Stimulated activated CD4-positive, alpha-beta T cell treated with anti-CD3 and anti-CD28 coated beads, Interleukin-4, amount 100 ng/mL, for 1 hour (primary cell): ENCODE data around the gene ST3GAL5.
"Not testable (repeated sequence)": the region's sequence is repeated elsewhere in the genome, so short reads cannot be mapped to it uniquely, and the experiment has no call there.

ENCODE experiments used
- DNase-seq: peaks from one replicate; pipeline ENCODE4 v3.0.0-alpha.2; 2020

ST3GAL5 gene

GRCh38 chr2:85893428-85894258 is 4.9 kb upstream of the ST3GAL5 start:
- DNase-seq, result no peak

DNA sequence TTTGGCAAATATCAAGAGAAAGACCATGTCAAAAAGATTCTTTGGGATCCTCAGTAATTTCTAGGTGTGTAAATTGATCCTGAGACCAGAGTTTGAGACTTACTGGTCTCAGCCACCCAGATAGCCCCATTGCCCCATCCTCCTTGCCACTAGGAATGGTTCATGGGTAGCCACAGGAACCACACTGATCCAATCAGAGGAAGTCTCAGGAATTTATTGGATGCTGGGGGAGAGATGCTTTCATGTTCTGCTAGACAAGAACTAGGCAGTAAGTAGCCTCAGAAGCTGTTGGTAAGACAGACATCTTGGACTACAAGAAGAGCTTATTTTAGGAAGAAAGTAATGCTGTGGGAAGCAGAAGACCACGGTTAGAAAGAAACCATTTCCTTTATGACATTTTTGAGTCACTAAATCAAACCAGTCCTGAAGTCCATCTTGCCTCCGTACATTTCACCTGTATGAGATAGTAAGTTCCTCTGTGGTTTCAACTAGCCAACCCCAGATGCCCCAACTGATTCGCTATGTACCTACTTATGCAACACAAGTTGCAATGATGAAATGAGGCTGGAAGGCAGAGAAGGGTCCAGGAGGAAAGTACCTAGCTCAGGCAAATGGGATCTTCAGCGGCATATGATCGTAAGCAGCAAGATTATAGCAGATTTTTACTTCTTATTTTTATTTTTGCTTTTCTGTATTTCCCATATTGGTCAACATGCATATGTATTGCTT is 3.6 kb upstream of the ST3GAL5 start:
- DNase-seq, result no peak

DNA sequence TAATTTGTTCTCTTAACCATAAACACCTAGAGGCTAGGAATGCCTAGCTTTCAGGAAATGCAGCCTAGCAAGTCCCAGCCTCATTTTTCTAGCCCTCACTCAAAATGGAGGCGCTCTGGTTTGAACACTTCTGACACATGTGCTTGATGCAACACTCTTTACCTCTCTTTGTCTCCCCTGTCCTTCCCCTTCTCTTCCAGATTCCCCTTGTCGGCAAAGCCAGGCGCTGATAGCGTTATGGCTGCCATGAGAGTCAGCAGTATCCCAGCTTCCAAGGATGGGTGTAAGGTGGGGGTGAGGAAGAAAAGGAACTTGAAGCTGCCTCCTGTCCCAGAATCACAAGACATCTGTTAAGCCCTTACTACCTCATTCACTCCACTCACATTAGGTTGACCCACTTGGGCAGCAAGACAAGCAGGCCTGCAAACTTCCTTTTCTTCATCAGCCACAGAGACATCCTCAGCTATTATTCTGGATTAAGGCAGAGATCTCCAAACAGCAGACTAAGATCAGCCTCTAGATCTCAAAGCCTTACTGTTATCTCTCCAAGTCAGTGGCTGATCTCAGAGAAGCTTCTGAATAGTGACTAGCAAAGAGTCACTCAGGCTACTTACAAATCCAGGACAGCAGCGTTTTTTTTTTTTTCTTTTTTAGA is 1.9 kb upstream of the ST3GAL5 start:
- DNase-seq, result no peak

DNA sequence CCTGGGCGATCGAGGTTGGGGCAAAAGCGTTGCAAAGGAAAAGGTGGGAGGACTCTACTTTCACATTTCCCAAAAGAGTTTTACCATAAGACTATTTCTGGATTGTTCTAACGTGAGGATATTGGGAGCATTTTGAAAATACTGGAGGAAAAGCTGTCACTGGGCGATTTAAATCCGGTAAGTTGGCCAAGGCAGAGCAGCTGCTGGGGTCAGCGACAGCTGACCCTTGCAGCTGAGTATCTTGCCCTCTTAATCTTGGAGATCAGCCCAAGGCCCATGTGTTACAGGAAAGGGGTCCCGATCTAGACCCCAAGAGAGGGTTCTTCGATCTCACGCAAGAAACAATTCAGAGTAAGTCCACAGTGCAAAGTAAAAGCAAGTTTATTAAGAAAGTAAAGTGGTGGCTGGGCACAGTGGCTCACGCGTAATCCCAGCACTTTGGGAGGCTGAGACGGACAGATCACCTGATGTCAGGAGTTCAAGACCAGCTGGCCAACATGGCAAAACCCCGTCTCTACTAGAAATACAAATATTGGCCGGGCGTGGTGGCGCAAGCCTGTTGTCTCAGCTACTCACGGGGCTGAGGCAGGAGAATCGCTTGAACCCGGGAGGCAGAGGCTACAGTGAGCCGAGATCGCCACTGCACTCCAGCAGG is 964 bp upstream of the ST3GAL5 start:
- no peak for DNase-seq

GRCh38 chr2:85888020-85888683 is 638 bp downstream of the ST3GAL5 start:
- DNase-seq, result peak; percentile 34

DNA sequence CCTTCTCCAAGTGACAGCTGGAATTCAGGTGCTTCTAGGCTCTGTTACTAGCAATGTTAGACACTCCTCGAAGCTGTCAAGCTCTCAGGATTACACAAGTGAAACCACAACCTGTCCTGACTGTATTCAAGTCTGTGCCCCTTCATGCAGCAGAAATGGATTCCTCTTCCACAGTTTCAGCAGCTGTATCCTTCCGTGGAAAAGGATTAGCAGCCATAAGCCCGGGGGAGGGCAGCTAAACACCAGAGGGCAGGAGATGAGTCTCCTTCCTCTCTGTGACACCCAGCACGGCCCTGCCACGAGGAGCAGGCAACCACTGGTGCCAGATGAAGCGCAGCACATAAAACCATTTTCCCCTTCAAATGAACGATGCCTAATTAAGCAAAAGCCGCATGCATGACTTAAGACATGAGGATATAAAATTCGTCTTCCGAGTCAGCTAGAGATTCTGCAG is 1.2 kb downstream of the ST3GAL5 start:
- peak; percentile 46 for DNase-seq

- DNase-seq, result peak; percentile 68
Measured at GRCh38 chr2:85886590-85886989, 2.2 kb downstream of the ST3GAL5 start.

- no peak for DNase-seq
Measured at GRCh38 chr2:85886141-85886540, 2.6 kb downstream of the ST3GAL5 start.

DNA sequence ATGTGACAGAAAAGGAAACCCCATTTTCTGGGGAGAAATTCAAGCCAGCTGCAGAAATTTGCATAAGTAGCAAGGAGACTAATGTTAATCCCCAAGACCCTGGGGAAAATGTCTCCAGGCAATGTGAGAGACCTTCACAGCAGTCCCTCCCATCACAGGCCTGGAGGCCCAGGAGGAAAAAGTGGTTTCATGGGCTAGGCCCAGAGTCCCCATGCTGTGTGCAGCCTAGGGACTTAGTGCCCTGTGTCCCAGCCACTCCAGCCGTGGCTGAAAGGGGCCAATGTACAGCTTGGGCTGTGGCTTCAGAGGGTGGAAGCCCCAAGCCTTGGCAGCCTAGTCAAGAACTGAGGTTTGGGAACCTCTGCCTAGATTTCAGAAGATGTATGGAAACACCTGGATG is 7.0 kb downstream of the ST3GAL5 start:
- DNase-seq, result not testable (repeated sequence)

GRCh38 chr2:85880716-85881328 is 8.0 kb downstream of the ST3GAL5 start:
- DNase-seq, result not testable (repeated sequence)

DNA sequence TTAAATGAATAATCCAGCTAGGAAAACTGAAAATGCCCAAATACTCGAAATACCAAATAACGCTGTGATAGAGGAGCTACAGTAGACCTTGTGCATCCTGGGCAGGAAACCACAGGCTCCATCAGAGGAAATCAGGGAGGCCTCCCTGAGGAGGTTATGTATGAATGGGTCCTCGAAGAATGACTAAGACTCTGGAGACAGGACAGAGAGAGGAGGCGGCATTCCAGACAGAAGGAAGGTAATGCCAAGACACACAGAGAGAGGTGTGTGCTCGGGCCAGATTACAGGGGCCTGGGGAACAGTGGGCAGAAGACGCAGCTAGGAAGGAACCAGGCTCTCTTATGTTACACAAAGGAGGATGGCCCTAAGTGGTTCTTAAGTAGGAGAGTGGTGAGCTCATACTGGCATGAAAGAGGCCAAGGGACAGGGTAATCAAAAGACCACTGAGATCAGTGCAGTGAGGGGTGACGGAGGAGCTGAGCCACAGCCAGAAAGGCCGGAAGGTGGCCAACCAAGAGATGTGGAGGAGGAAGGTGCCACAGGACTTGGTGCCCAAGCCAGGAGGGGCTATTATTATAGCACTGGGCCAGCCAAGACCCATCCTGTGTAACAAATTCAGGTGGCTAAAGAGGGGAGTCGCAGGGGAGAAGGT is 9.9 kb downstream of the ST3GAL5 start:
- DNase-seq, result no peak

DNA sequence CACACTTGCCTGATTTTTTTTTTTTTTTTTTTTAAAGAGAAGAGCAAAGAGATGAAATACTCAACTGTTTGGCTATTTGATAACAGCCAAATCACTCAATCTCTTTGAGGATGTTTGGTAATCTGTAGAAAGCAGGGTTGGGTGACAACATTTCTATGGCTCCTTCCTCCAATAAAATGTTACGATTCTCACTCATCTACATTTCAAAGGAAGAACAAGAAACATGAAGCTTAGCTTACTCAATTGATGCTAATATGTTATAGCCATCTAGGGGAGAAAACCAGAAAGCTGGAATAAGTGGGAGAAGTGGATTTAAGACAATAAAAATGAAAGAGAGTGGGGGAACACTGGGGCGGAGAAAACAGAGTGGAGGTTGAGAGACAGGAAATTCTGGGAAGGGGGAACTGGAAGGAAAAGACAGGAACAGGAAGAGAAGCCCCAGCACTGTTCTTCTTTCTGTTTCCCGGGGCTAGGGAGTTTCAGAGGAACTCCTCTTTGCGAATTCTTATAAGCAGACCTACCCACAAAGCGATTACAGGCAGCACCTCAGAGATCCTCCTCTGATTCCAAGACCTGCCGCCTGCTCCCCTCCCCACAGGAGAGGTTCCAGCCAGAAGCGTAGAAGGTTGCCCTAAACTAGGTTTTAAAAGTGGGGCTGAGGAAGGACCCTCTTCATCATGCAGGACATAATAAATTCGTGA is 13.3 kb downstream of the ST3GAL5 start:
- no peak for DNase-seq

GRCh38 chr2:85873679-85874078 is 15.1 kb downstream of the ST3GAL5 start:
- DNase-seq, result no peak

- DNase-seq, result no peak
Measured at GRCh38 chr2:85872536-85873161, 16.1 kb downstream of the ST3GAL5 start.

GRCh38 chr2:85871494-85872164 is 17.2 kb downstream of the ST3GAL5 start:
- no peak for DNase-seq

DNA sequence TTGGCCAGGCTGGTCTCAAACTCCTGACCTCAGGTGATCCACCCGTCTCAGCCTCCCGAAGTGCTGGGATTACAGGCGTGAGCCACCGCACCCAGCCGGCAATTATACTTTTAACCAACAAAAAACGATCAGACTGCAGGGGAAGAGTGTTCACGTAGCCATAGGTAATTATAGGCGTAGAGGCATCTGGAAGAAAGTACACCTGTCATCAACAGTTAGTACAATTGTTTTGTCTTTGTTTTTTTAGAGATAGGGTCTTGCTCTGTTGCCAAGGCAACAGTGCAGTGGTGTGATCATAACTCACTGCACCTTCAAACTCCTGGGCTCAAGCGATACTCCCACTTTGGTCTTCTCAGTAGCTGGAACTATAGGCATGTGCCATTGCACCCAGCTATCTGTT is 20.0 kb downstream of the ST3GAL5 start:
- no peak for DNase-seq

GRCh38 chr2:85867556-85868292 is 21.1 kb downstream of the ST3GAL5 start:
- DNase-seq, result no peak

DNA sequence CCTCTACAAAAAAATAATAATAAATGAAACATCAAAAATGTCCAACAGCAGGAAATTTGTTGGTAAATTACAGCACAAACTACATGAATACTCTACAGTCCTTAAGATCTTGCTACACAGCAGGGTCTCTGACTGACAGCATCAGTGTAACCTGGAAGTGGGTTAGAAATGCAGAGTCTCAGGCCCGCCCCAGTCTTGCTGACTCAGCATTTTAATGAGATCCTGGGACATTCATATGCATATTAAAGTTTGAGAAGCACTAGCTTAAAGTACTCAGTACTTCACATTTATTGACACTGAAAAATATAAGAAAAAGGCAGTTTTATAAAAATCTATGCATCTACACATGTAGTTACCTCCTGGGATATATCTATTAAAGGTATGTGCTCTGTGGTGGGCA is 21.7 kb downstream of the ST3GAL5 start:
- no peak for DNase-seq

DNA sequence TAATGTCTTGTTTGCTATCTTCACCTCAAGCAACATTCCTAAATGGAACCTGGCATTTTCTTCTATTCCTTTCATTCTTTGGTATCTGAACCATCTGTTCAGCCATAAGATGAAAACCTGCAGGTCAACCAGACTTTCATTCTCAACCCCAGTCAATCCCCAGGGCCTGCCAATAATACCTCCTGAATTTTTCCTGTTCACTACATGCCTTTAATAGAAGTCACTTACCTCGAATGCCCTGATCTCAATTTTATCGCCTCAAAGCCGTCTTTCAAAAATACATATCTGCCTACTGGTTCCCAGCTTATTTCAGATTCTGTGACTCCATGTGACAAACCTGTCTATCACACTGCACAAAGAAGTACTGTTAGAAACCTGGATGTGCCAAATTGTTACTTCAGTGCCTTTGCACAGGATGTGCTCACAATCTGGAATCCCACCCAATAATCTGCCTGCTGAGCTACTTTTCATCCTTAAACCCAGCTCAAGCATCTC is 22.6 kb downstream of the ST3GAL5 start:
- no peak for DNase-seq
